ENCODE results near the gene PIAS4.
A peak's percentile ranks its signal among the peaks of the same experiment; 100 is the strongest.

Gene PIAS4

GRCh38 chr19:3970808-3971598, 36.5 kb upstream of the PIAS4 start, which contains the start of gene DAPK3:
TSS of gene DAPK3 (minus strand) at chr19:3971099. CDS start at chr19:3969735, 1,364 bp downstream.
- H3K9me3 Mint-ChIP-seq: no peaks in the 10 kb centered on the region
- no peaks in the 10 kb centered on the region for H3K27me3 Mint-ChIP-seq
- peak within 1 kb of the TSS; percentile 94 for H3K4me3 Mint-ChIP-seq
- peaks cover 28% of the 10 kb centered on the region for H3K4me1 Mint-ChIP-seq
- peaks cover 2% of the 10 kb centered on the region for H3K36me3 Mint-ChIP-seq
- H3K27ac Mint-ChIP-seq: peak within 1 kb of the TSS; percentile 84

GRCh38 chr19:3975144-3975543, 32.4 kb upstream of the PIAS4 start:
- Mint-ChIP-seq H3K27ac (no peak overlapping the region), H3K4me3 (no peak overlapping the region)

GRCh38 chr19:3975637-3976087, 31.9 kb upstream of the PIAS4 start:
- Mint-ChIP-seq H3K9me3 (no peaks in the 10 kb centered on the region), H3K4me1 (peaks cover 14% of the 10 kb centered on the region), H3K36me3 (peaks cover 5% of the 10 kb centered on the region), H3K4me3 (no peak overlapping the region), H3K27ac (peak overlapping the region; percentile 38), H3K27me3 (no peaks in the 10 kb centered on the region)

More at GRCh38 chr19:3975144-3975543, 32.4 kb upstream of the PIAS4 start:
- peaks cover 4% of the 10 kb centered on the region for H3K36me3 Mint-ChIP-seq
- H3K9me3 Mint-ChIP-seq: no peaks in the 10 kb centered on the region
- H3K27me3 Mint-ChIP-seq: no peaks in the 10 kb centered on the region
- H3K4me1 Mint-ChIP-seq: peaks cover 18% of the 10 kb centered on the region

- H3K4me1 Mint-ChIP-seq: peaks cover 21% of the 10 kb centered on the region
- peak overlapping the region; percentile 51 for H3K27ac Mint-ChIP-seq
- H3K36me3 Mint-ChIP-seq: peaks cover 8% of the 10 kb centered on the region
- no peak overlapping the region for H3K4me3 Mint-ChIP-seq
- no peaks in the 10 kb centered on the region for H3K9me3 Mint-ChIP-seq
- no peaks in the 10 kb centered on the region for H3K27me3 Mint-ChIP-seq
These were observed 30.9 kb upstream of the PIAS4 start for GRCh38 chr19:3976495-3977241.

GRCh38 chr19:3977242-3978143, 30.0 kb upstream of the PIAS4 start:
- peaks cover 8% of the 10 kb centered on the region for H3K36me3 Mint-ChIP-seq
- peak overlapping the region; percentile 65 for H3K27ac Mint-ChIP-seq
- H3K4me3 Mint-ChIP-seq: peak overlapping the region; percentile 26
- H3K27me3 Mint-ChIP-seq: no peaks in the 10 kb centered on the region
- no peaks in the 10 kb centered on the region for H3K9me3 Mint-ChIP-seq
- H3K4me1 Mint-ChIP-seq: peaks cover 25% of the 10 kb centered on the region

- Mint-ChIP-seq H3K4me1 (peaks cover 31% of the 10 kb centered on the region), H3K36me3 (peaks cover 14% of the 10 kb centered on the region), H3K4me3 (peak overlapping the region; percentile 26), H3K27ac (peak overlapping the region; percentile 65), H3K27me3 (no peaks in the 10 kb centered on the region), H3K9me3 (no peaks in the 10 kb centered on the region)
These were observed 29.4 kb upstream of the PIAS4 start for GRCh38 chr19:3978145-3978544.

- Mint-ChIP-seq H3K27ac (peak overlapping the region; percentile 74), H3K36me3 (peaks cover 25% of the 10 kb centered on the region), H3K27me3 (no peaks in the 10 kb centered on the region), H3K4me1 (peaks cover 42% of the 10 kb centered on the region), H3K4me3 (peak overlapping the region; percentile 19), H3K9me3 (no peaks in the 10 kb centered on the region)
These were observed 28.3 kb upstream of the PIAS4 start for GRCh38 chr19:3979289-3979673.

GRCh38 chr19:3979674-3980352, 27.7 kb upstream of the PIAS4 start:
- Mint-ChIP-seq H3K4me3 (peak overlapping the region; percentile 11), H3K9me3 (no peaks in the 10 kb centered on the region), H3K4me1 (peaks cover 42% of the 10 kb centered on the region), H3K27me3 (no peaks in the 10 kb centered on the region), H3K36me3 (peaks cover 30% of the 10 kb centered on the region), H3K27ac (peak overlapping the region; percentile 74)

GRCh38 chr19:3980353-3981251, 26.9 kb upstream of the PIAS4 start:
- H3K27me3 Mint-ChIP-seq: no peaks in the 10 kb centered on the region
- no peaks in the 10 kb centered on the region for H3K9me3 Mint-ChIP-seq
- H3K4me1 Mint-ChIP-seq: peaks cover 42% of the 10 kb centered on the region
- H3K27ac Mint-ChIP-seq: no peak overlapping the region
- H3K4me3 Mint-ChIP-seq: no peak overlapping the region
- H3K36me3 Mint-ChIP-seq: peaks cover 33% of the 10 kb centered on the region

GRCh38 chr19:3981373-3981735, 26.2 kb upstream of the PIAS4 start:
- Mint-ChIP-seq H3K27ac (peak overlapping the region; percentile 74), H3K4me1 (peaks cover 47% of the 10 kb centered on the region), H3K36me3 (peaks cover 33% of the 10 kb centered on the region), H3K4me3 (peak overlapping the region; percentile 98), H3K9me3 (no peaks in the 10 kb centered on the region), H3K27me3 (no peaks in the 10 kb centered on the region)

- Mint-ChIP-seq H3K4me3 (peak overlapping the region; percentile 98), H3K36me3 (peaks cover 33% of the 10 kb centered on the region)
These were observed 25.5 kb upstream of the PIAS4 start for GRCh38 chr19:3981736-3982681.

GRCh38 chr19:3982701-3983541, 24.6 kb upstream of the PIAS4 start:
- peak overlapping the region; percentile 98 for H3K4me3 Mint-ChIP-seq
- H3K27me3 Mint-ChIP-seq: no peaks in the 10 kb centered on the region
- H3K9me3 Mint-ChIP-seq: no peaks in the 10 kb centered on the region
- H3K36me3 Mint-ChIP-seq: peaks cover 32% of the 10 kb centered on the region
- peaks cover 58% of the 10 kb centered on the region for H3K4me1 Mint-ChIP-seq
- H3K27ac Mint-ChIP-seq: peak overlapping the region; percentile 98

More at GRCh38 chr19:3981736-3982681, 25.5 kb upstream of the PIAS4 start:
- Mint-ChIP-seq H3K27ac (peak overlapping the region; percentile 98), H3K4me1 (peaks cover 53% of the 10 kb centered on the region), H3K9me3 (no peaks in the 10 kb centered on the region), H3K27me3 (no peaks in the 10 kb centered on the region)
